Gastroesophageal sphincter (tissue), 3 donors: ENCODE results near the gene KRR1.

Experiments used
- EP300 ChIP-seq: sonication (generic); formaldehyde crosslinking; IDR thresholded peaks from one replicate; pipeline ENCODE4 v1.6.1; 2017; ENCODE audit warnings: antibody characterized with exemption, mild to moderate bottlenecking
- POLR2A ChIP-seq, 2 donors: fragments of 450-650 bp; IDR thresholded peaks; one replicate each; pipeline ENCODE4 v1.6.1; 2017; ENCODE audit warnings: antibody characterized with exemption in 2 of 2, mild to moderate bottlenecking in 2 of 2, moderate library complexity in 1 of 2
- POLR2AphosphoS5 ChIP-seq: sonication (generic); formaldehyde crosslinking; IDR thresholded peaks from one replicate; pipeline ENCODE4 v1.6.1; 2017; ENCODE audit warnings: antibody characterized with exemption
- TF ChIP-seq, protein P1 (sequence below), 4 experiments: fragments of 200-600 bp in 2 of 4; fragments of 450-650 bp in 2 of 4; sonication (generic) in 1 of 4; IDR thresholded peaks; one replicate each; pipeline ENCODE4 v1.5.1; 2017 to 2019; ENCODE audit warnings: antibody characterized with exemption in 4 of 4, mild to moderate bottlenecking in 2 of 4, moderate library complexity in 2 of 4

DNA sequence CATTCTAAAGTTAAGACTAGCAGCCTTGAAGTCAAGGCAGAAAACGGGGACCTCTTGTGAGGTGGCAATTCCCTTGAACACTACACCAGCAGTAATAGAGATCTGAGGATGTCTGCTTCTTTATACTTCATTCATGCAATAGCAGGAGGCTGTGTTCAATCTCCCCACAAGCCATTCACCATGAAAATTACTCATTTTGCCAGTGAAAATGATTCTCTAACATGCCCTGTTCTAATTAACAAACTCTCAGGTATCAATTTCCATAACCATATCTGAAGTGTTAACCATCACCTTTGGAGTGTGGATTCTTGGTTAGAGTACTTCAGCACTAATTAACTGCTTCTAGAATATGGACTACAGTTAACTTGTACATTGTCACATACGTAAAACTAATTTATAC, 34.3 kb downstream of the KRR1 start:
- TF ChIP-seq, protein P1, sequence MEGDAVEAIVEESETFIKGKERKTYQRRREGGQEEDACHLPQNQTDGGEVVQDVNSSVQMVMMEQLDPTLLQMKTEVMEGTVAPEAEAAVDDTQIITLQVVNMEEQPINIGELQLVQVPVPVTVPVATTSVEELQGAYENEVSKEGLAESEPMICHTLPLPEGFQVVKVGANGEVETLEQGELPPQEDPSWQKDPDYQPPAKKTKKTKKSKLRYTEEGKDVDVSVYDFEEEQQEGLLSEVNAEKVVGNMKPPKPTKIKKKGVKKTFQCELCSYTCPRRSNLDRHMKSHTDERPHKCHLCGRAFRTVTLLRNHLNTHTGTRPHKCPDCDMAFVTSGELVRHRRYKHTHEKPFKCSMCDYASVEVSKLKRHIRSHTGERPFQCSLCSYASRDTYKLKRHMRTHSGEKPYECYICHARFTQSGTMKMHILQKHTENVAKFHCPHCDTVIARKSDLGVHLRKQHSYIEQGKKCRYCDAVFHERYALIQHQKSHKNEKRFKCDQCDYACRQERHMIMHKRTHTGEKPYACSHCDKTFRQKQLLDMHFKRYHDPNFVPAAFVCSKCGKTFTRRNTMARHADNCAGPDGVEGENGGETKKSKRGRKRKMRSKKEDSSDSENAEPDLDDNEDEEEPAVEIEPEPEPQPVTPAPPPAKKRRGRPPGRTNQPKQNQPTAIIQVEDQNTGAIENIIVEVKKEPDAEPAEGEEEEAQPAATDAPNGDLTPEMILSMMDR (IDR thresholded peaks at IDR 0.05), result no peak
- TF ChIP-seq POLR2AphosphoS5 (no peak), EP300 (no peak), POLR2A (IDR thresholded peaks at IDR 0.05) (no peak)
